Measurements from ENCODE around the gene PRC1.

The PRC1 gene

DNA sequence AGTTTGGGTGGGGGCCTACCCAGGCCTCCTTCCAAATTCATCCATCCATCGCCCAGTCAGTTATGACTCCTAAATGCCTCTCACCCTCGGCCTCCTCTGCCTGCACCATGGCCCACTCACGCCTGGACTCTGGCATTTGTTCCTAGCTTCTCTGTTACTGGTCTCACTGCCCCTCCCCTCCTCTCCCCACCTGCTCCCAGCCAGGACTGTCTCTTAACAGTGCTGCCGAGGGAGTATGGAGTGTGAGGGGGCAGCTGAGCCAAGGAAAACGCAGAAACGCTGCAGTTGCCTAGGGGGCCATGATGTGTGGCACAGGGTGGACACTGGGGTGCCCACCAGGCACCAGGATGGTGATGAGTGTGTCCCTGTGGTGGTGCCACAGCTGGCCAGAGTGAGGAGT lies 36.5 kb downstream of the PRC1 start:
- Histone ChIP-seq H4K20me1 (peaks cover 52% of the 10 kb centered on the region), H3K27ac (no peak overlapping the region), H3K9me3 (no peaks in the 10 kb centered on the region), H3K9ac (no peak overlapping the region), H3K27me3 (no peaks in the 10 kb centered on the region), H3K4me2 (no peak overlapping the region), H3K4me1 (peaks cover 54% of the 10 kb centered on the region), H3K36me3 (peaks cover 64% of the 10 kb centered on the region), H3K4me3 (no peak overlapping the region)
- no peak for TF ChIP-seq Cebpa-rat (IDR thresholded peaks at IDR 0.05)

DNA sequence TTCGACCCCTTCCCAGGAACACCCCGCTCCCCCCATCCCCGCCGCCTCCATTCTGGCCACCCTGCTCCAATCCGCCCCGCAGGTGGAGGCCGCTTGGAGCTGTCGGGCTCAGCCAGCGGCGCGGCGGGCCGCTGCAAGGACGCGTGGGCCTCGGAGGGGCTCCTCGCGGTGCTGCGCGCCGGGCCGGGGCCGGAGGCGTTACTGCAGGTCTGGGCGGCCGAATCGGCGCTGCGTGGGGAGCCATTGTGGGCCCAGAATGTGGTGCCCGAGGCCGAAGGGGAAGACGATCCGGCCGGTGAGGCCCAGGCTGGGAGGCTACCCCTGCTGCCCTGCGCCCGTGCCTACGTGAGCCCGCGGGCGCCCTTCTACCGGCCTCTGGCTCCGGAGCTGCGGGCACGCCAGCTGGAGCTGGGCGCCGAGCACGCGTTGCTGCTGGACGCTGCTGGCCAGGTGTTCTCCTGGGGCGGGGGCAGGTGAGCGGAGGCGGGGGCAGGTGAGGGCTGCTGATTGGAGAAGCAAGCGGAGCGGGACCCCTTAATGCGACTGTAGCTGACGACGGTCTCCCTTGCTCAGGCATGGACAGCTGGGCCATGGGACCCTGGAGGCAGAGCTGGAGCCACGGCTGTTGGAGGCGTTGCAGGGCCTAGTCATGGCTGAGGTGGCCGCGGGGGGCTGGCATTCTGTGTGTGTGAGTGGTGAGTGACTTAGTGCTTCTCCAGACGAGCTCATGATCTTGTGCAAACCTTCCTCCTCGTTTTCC lies 37.1 kb downstream of the PRC1 start:
- Histone ChIP-seq H3K36me3 (peaks cover 64% of the 10 kb centered on the region), H3K4me2 (peak overlapping the region; percentile 97), H3K27me3 (no peaks in the 10 kb centered on the region), H3K27ac (no peak overlapping the region), H3K9me3 (no peaks in the 10 kb centered on the region), H3K4me3 (peak overlapping the region; percentile 87), H3K4me1 (peaks cover 54% of the 10 kb centered on the region), H4K20me1 (peaks cover 52% of the 10 kb centered on the region), H3K9ac (0 out of 2 replicates have a peak overlapping the region, but pooled peaks have one; percentile 95)
- no peak for TF ChIP-seq Cebpa-rat (IDR thresholded peaks at IDR 0.05)

GRCh38 chr15:90956274-90957030 lies 37.9 kb downstream of the PRC1 start:
- H3K4me3 ChIP-seq, result peak overlapping the region; percentile 87
- H3K27ac ChIP-seq, result peak overlapping the region; percentile 97; the same call in 1 of the 2 replicates
- peaks cover 64% of the 10 kb centered on the region for H3K36me3 ChIP-seq
- TF ChIP-seq Cebpa-rat (IDR thresholded peaks at IDR 0.05), result no peak
- peaks cover 51% of the 10 kb centered on the region for H4K20me1 ChIP-seq
- peak overlapping the region; percentile 97 for H3K4me2 ChIP-seq
- H3K27me3 ChIP-seq, result no peaks in the 10 kb centered on the region
- H3K9me3 ChIP-seq, result no peaks in the 10 kb centered on the region
- H3K4me1 ChIP-seq, result peaks cover 52% of the 10 kb centered on the region
- peak overlapping the region; percentile 95 for H3K9ac ChIP-seq

GRCh38 chr15:90955624-90956273 lies 38.6 kb downstream of the PRC1 start:
- Histone ChIP-seq H3K9me3 (no peaks in the 10 kb centered on the region), H4K20me1 (peaks cover 44% of the 10 kb centered on the region), H3K4me1 (peaks cover 45% of the 10 kb centered on the region), H3K4me2 (peak overlapping the region; percentile 97), H3K27ac (peak overlapping the region; percentile 97), H3K36me3 (peaks cover 64% of the 10 kb centered on the region), H3K4me3 (peak overlapping the region; percentile 87), H3K27me3 (no peaks in the 10 kb centered on the region), H3K9ac (peak overlapping the region; percentile 95)
- TF ChIP-seq Cebpa-rat (IDR thresholded peaks at IDR 0.05), result no peak

DNA sequence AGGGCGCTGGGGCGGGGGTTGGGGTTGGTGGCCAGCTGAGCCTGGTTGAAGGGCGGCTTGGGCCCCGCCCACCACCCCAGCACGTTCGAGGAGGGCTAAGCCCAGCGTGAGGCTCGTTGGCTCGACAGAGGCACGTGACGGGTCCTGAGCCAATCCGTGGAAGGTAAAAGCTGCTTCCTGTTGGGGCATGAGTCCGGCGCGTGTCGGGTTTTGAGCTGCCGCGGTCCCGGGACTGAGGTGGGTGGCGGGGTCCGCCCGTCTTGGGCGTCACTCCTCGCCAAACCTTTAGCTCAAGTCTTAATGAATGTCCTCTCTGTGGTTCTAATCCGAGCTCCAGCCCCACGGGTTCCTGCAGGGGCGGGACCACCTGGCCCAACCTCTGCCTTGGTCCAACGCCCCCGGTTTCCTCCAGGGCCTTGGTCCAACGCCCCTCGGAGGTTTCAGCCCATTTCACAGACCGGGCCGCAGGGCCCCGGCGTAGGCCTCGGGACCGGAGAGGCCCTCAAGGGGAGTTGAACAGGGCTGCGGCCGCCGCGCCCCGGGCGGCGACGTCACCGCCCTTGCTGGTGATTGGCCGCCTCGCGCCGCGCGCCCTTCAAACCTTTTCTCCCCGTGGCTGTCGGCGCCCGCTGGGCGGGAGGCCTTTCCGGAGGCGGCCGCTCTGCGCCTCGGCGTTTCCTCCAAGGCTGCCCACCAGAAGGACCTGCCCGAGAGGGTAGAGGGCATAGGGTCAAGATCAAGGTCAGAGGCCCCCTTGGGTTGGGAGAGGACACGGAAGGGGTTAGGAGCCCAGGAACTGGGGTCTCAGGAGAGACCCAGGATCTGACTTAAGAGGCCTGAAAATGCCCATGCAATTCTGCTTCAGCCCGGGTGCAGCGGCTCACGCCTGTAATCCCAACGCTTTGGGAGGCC lies 39.4 kb downstream of the PRC1 start, which contains the start of gene RCCD1:
Gene RCCD1 (plus strand): TSS at position 173 of the 912 bp plus-strand sequence. CDS start 1,851 bp downstream, outside the sequence.
- Histone ChIP-seq H4K20me1 (peaks cover 38% of the 10 kb centered on the region), H3K27me3 (no peaks in the 10 kb centered on the region), H3K4me3 (peak within 1 kb of the TSS; percentile 87), H3K36me3 (peaks cover 64% of the 10 kb centered on the region), H3K9ac (peak within 1 kb of the TSS; percentile 95), H3K4me2 (peak within 1 kb of the TSS; percentile 97), H3K27ac (peak within 1 kb of the TSS; percentile 97), H3K9me3 (no peaks in the 10 kb centered on the region), H3K4me1 (peaks cover 39% of the 10 kb centered on the region)
- TF ChIP-seq Cebpa-rat (IDR thresholded peaks at IDR 0.05), result no peak

GRCh38 chr15:90953947-90954711 lies 40.2 kb downstream of the PRC1 start:
- Histone ChIP-seq H3K4me3 (peak overlapping the region; percentile 87), H3K27ac (no peak overlapping the region), H3K9me3 (no peaks in the 10 kb centered on the region), H3K4me2 (peak overlapping the region; percentile 97), H3K36me3 (peaks cover 69% of the 10 kb centered on the region), H3K4me1 (peaks cover 34% of the 10 kb centered on the region), H4K20me1 (peaks cover 38% of the 10 kb centered on the region), H3K27me3 (no peaks in the 10 kb centered on the region), H3K9ac (no peak overlapping the region; the same call in 1 of the 2 replicates)
- TF ChIP-seq Cebpa-rat (IDR thresholded peaks at IDR 0.05), result no peak

GRCh38 chr15:90952901-90953677 lies 41.2 kb downstream of the PRC1 start:
- Histone ChIP-seq H3K27ac (no peak overlapping the region), H3K27me3 (no peaks in the 10 kb centered on the region)

DNA sequence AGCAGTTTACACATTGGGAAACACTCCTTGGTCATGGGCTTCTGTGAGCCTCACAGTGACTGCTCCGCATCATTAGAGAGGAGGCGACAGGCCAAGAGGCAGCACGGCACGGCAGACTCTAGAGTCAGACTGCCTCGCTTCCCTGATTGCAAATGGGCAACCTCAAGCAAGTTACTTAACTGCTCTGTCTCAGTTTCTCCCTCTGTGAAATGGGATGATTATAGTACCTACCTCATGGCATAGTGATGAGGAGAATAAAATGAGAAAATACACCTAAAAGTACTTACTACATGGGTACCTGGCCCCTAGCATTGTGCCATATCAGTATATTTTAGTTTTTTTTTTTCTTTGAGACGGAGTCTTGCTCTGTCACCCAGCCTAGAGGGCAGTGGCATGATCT lies 43.7 kb downstream of the PRC1 start:
- peaks cover 16% of the 10 kb centered on the region for H3K4me1 ChIP-seq
- H3K9ac ChIP-seq, result no peak overlapping the region
- no peak overlapping the region for H3K4me3 ChIP-seq
- peaks cover 31% of the 10 kb centered on the region for H4K20me1 ChIP-seq
- H3K27ac ChIP-seq, result no peak overlapping the region
- no peak for TF ChIP-seq Cebpa-rat (IDR thresholded peaks at IDR 0.05)
- H3K36me3 ChIP-seq, result peaks cover 86% of the 10 kb centered on the region
- no peaks in the 10 kb centered on the region for H3K9me3 ChIP-seq
- H3K27me3 ChIP-seq, result no peaks in the 10 kb centered on the region
- H3K4me2 ChIP-seq, result no peak overlapping the region

More at GRCh38 chr15:90952901-90953677, 41.2 kb downstream of the PRC1 start:
- TF ChIP-seq Cebpa-rat (IDR thresholded peaks at IDR 0.05), result no peak
- Histone ChIP-seq H3K4me3 (no peak overlapping the region), H3K9ac (no peak overlapping the region), H4K20me1 (peaks cover 37% of the 10 kb centered on the region), H3K4me2 (no peak overlapping the region), H3K36me3 (peaks cover 73% of the 10 kb centered on the region), H3K9me3 (no peaks in the 10 kb centered on the region), H3K4me1 (peaks cover 34% of the 10 kb centered on the region)
